HG03045 (cell line): ENCODE results near the gene POLE3.
"Not testable (repeated sequence)": the region's sequence is repeated elsewhere in the genome, so short reads cannot be mapped to it uniquely, and the experiment has no call there.

Experiments
- ATAC-seq: cut with Tn5 transposase; IDR thresholded peaks from one replicate; pipeline ENCODE4 v1.9.1; 2021; ENCODE audit warnings: mild to moderate bottlenecking, moderate library complexity; ENCODE audit not compliant: unreplicated experiment

Gene POLE3

DNA sequence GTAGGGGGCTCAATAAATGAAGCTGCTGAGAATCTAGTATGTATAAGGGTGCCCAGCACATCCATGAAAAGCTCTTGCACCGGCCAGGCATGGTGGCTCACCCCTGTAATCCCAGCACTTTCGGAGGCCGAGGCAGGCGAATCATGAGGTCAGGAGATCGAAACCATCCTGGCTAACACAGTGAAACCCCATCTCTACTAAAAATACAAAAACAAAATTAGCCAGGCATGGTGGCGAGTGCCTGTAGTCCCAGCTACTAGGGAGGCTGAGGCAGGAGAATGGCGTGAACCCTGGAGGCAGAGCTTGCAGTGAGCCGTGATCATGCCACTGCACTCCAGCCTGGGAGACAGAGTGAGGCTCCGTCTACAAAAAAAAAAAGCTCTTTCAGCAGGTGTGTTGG, 4.1 kb downstream of the POLE3 start:
- not testable (repeated sequence) for ATAC-seq

DNA sequence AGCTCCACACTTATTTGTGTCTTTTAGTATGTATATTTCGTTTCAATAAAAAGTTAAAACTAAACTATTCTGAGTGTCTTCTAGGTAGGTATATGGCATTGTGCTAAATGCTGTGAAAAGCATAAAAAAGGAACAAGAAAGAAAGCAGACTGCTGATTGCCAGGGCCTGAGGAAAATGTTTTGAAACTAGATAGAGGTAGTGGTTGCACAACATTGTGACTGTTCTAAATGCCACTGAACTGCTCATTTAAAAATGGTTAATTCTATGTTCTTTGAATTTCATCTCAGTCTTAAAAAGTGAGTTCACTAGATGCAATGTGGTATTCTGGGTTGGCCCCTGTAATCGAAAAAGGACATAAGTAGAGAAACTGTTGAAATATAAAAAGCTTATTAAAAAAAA, 6.8 kb downstream of the POLE3 start:
- no peak for ATAC-seq

DNA sequence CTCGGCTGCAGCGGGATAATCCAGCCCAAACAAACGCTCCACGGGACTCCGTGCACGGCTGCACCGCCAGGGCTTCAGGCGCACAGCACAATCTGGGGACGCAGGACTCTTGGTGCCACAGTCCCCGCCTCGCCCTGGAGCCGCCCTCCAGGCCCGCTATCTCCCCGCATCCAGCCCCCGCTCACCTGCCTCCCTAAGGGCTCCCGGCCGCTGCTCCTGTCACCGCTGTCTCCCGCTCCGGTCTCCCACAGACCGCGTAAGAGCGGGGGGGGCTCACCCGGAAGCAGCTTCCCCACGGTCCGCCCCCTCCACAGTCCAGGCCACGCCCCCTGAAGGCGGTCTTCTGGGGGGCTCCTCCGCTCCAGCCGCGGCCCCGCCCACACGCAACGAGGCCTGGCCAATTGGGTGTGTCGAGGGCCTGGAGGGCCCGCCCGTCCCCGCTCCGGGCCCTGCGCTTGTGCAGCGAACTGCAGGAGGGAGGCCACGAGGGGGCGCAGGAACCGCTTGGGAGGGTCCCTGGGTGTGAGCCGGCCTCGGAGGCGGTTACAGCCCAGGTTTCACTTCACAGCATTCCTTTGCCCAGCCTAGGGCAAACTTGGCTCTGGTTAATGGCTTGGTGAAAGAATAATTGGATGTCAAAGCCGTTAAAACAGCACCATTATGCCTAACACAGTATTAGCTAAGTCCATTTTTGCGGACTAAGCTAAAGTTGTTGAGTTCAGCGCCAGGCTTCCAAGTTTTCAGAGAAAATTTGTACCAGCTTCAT, 9.3 kb downstream of the POLE3 start, which contains the start of gene ALAD:
TSS of gene ALAD (minus strand) at position 258 of the 766 bp plus-strand sequence. CDS start 7,725 bp downstream, outside the sequence.
- peak; percentile 99 for ATAC-seq

DNA sequence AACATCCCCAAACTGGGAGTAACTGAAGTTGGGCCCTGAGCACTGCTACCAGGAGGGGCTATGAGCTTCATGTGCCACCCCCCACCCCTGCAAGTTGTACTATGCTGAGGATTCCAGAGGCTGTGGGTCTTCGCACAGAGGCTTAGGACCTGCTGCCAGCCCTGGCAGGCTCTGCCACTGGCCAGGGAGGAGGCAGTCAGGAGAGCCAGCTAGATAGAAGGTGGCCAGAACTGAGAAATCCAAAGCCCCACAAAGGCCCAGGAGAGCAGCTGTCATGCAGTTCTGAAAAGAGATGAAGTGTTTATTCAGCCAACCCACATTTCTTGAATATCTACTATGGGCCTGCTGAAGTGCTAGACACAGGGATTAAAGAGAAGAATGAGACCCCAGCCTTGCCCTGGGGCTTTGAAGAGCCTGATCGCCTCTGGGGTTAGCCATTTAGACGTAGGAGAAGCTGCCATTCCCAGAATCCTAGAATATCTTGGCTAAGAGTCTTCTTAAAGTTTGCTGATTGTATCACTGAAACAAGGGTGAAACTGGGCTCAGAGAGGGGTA, 10.8 kb downstream of the POLE3 start:
- ATAC-seq, result no peak

DNA sequence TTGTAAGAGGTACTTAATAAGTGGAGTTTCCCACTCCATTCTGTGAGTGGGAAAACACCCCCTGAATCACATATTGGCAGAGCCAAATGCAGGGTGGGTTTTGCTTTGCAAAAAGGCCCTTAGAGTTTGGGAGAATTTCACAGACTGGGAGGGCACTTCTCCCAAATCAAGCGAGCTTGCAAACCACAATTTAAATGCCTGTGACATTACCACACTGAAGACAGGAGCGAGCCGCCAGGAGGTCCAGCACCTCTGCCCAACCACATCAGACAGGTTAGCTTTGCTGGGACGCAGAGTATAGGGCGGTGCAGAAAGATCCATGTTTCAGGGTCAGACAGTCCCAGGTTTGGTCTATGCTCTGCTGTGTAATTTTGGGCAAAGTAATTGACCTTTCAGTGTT, 11.7 kb downstream of the POLE3 start:
- ATAC-seq, result no peak

DNA sequence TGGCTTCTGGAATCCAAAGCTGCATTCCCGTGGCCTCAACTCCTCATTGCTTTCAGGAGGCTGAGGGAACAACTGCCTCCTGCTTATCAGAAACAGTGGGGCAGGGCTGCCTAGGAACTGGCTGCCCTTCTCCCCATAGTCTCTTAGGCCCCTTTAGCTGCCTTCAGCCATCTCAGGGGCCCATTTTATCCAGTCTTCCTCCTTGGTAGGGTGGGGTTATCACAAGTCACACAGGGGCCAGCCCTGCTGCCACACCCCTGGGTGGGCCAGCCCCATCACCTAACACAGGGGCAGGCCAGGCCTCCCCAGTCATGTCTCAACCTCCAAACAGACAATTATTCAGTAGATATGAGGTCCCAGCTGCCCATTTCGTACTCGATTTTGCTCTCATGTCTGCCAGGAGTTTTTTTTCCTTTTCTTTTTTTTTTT, 13.3 kb downstream of the POLE3 start:
- no peak for ATAC-seq

DNA sequence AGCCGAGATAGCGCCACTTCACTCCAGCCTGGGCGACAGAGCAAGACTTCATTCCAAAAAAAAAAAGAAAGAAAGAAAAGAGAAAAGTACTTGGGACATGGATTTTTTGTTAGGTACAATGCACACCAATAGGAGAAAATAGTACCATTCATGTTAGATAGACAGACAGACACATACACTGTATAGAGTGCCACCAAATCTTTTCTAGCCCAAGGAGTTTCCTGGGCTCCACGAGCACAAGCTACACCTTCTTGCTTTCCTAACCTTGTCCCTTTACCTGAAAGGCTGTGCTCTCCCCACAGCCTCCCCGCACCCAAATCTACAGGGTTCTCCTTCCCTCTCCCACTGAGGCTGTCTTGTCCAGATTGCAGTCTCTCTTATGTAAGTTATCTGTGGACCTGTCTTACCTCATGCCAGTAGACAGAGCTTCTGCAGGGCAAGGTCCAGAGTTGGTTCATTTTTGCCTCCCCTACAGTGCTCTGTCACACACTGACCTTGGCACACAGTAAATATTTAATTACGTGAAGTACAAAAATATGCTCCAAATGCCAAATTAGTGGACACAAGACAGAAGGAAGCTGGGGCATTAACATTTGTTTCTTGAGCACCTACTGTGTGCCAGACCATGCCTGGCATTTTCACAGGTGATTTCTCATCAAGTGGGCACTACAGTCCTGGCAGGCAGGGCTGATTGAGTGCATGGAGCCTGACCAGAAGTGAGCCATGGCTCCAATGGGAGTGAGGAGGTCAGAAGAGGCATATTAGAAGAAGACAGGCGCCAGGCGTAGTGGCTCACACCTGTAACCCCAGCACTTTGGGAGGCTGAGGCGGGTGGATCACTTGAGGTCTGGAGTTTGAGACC, 15.2 kb downstream of the POLE3 start:
- no peak for ATAC-seq

DNA sequence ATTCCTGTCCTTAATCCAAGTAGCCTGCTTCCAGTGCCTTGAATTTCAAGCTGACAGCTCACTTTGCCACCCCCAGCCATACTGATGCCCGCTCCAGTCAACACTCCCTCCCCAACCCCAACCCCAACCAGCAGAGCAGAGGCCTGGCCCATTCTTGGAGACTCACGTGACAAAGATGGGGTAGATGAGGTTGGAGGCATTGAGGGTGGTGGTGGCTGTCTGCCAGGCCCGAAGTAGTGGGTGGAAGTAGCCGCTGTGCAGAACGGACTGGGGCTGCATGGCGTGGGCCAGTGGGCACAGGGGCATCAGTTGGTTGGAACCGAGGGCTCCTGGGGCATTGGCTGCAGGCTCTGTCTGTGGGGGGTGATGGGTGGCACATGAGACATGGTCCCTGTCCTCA, 17.2 kb downstream of the POLE3 start:
- ATAC-seq, result no peak

DNA sequence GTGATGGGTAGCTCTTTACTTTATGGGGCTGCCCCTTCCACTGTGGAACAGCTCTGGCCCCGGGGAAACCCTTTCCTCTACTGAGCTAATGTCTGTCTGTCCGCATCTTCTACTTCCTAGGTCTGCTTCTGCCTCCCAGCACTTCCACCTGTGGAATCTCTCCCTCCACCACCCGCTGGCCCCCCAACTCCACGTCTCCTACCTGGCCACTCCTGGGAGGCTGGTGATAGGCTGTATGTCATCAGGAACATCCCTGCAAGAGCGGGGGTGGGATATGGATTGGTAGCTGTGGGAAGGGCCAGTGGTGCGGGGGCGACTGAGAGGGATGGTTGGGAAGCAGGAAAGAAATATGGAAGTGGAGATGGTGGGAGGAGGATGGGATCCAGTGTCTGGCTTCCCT, 18.6 kb downstream of the POLE3 start:
- no peak for ATAC-seq

DNA sequence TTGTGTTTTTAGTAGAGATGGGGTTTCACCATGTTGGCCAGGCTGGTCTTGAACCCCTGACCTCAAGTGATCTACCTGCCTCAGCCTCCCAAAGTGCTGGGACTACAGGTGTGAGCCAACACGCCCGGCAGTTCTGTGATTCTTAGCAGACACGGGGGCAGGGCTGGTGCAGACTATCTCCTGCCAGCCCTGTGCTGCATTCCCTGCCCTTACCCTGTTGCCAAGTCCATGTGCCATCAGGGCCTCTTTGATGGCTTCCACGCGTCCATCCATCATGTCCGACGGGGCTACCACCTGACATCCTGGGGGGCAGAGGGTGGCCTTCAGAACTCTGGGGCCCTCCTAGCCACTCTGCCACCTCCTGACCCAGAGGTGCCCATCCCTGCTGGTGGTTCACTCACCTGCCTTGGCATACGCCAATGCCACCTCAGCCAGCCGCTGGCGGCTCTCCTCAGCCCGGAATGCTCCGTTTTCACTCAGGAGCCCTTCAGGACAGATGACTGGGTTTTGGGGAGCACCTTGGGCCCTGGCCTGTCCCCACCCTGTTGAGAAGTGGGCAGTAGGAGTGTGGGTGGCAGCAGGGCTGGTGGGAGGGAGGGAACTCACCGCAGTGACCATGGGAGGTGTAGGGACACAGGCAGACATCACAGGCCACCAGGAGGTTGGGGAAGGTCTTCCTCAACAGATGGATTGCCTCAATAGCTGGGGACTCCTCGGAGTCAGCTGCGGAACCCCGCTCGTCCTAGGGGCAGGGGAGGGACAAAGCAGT, 20.1 kb downstream of the POLE3 start:
- ATAC-seq, result no peak

DNA sequence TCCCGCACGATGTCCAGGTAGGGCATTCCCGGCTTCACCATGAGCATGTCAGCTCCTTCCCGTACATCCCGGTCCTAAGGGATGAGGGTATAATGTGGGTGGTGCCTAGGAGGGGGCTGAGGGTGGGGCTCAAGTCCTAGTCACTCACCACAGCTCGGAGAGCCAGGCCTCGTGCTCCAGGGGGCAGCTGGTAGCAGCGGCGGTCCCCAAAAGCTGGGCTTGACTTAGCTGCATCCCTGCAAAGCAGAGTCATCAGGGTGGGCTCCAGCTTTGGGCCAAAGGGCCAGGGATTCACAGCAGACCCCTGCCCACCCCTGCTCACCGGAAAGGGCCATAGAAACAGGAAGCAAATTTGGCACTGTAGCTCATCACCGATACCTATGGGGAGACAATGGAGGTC, 21.0 kb downstream of the POLE3 start:
- ATAC-seq, result no peak

DNA sequence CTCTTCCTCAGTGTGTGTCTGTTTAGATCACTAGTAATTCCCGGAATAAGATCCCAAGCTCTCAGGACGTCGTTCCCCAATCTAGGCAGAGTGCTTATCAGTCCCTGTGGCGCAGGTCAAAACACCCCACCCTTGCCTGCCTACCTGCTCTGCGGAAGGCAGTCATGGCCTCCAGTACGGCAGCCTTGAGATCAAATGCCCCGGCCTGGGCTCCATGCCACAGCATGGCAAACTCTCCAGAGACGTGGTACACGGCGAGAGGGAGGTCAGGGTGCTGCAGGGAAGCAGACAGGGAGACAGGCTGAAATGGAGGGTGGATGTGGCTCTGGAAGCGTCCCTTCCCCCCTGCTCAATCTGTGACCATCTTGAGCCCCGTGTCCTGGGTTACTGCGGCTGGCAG, 21.6 kb downstream of the POLE3 start:
- ATAC-seq, result no peak

DNA sequence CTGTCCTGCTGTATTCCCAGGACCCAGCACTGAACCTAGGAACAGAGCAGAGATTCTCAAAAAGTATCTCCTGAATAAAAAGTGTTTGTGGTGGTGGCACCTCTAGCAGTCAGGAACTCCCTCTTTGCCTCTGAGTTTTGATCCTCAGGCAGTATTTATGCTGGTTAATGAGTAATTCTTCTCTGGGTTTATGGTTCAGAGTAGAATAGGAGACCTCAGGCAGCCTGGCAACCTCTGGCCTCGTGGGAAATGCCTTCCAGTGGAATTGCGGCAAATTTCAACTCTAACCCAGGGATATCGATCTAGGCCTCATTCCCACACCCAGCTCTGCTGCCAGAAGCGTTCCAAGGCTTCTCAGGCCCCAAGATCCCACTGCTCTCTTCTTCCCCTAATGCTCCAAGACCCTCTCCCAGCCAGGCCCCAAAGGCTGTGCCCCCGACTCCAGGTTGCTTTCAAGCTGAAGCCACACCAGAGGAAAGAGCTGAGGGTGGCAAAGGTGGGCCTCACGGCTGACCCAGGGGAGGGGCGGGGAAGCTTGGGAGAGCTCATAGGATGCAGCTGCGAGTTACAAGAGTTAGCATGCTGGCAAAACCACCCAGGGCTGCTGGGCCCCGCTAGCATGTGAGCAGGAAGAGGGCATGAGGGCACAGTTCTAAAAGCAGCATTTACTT, 22.8 kb downstream of the POLE3 start:
- no peak for ATAC-seq

DNA sequence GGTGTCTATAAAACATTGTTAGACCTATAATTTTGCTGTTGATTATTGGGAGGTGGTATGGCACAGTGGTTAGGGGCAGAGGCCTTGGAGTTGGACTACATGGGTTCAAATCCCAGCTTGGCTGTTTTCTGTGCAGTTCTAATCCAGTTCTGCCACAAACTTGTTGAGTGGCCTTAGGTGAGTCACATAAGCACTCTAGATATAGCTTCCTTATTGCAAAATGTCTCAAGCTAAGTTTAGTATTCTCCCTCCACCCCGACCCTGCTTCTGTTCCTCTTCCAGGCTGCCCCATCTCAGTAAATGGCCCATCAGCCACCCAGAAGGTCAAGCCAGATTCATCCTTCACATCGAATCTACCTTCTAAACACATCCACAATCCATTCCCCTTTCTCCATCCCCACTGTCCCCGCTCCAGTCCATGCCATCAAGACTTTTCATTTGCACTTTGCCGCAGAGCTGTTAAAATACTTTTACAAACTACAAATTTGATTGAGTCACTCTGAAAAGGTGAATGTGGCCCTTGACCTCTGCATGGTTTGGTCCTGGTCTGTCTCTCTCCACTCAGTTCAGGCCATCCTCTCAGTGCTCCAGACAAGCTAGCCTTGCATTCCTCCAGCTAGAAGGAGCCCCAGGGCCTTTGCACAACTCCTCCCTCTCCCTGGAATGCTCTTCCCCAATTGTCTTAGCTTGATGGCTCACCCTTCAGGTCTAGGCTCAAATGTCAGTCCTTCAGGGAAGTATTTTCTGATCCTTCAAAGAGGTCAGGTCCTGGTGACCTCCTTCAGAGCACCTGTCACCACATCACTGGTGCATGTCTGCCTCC, 23.7 kb downstream of the POLE3 start:
- ATAC-seq, result no peak

DNA sequence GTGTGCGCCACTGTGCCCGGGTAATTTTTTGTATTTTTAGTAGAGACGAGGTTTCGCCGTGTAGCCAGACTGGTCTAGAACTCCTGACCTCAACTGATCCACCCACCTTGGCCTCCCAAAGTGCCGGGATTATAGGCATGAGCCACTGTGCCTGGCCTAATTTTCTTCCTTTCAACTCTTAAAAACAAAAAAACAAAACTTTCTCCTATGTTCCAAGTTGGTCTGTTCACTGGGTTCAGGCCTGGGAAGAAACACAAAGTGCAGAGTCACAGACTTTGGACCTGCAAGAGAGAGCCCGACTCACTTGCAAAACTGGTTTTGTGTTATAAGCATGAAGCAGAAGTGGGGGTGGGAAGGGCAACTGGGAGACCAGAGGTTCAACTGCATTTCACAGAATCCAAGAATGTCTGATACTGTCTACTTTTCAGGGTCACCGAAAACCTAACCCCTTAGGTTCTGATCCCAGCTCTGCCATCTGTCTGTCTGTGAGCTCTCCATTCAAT, 28.5 kb downstream of the POLE3 start:
- no peak for ATAC-seq

DNA sequence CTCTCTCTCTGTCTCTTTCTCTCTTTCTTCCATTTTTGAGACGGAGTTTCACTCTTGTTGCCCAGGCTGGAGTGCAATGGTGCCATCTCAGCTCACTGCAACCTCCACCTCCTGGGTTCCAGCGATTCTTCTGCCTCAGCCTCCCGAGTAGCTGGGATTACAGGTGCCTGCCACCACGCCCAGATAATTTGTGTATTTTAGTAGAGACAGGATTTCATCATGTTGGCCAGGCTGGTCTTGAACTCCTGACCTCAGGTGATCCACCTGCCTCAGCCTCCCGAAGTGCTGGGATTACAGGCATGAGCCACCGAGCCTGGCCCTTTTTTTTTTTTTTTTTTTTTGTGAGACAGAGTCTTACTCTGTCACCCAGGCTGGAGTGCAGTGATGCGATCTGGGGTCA, 29.0 kb downstream of the POLE3 start:
- not testable (repeated sequence) for ATAC-seq

DNA sequence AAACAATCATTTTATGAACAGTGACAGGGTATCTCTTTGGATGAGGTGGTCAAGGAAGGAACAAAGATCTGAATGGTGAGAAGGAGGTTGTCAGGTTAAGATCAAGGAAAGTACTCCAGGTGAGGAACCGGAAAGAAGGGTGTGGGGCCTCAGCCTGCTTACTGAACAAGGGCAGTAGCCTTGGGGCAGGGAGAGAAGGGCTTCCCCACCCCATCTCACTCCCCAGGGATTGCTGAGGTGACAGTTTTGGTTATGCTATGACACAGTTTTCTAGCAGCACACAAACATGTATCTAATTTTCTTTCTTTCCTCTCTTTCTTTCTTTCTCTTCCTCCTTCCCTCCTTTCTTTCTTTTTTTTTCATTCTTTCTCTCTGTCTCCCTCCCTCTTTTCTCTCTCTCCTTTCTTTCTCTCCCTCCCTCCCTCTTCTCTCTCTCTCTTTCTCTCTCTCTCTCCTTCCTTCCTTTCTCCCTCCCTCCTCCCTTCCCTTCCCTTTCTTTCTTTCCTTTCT, 29.6 kb downstream of the POLE3 start:
- no peak for ATAC-seq

DNA sequence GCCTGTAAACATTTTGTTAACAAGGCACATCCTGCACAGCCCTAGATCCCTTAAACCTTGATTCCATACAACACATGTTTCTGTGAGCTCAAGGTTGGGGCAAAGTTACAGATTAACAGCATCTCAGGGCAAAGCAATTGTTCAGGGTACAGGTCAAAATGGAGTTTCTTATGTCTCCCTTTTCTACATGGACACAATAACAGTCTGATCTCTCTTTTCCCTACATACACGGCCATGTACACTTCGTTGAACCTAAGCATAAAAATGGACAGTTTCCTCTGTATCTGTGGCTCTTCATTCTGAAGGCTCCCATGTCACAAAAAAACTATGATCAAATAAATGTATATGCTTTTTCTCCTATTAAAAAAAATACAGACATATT, 30.7 kb downstream of the POLE3 start:
- not testable (repeated sequence) for ATAC-seq
